Stimulated activated CD4-positive, alpha-beta T cell treated with anti-CD3 and anti-CD28 coated beads, Interleukin-2, amount 100 ng/mL, for 24 hours (primary cell): ENCODE results near the gene CHD1.

ENCODE experiments used
- DNase-seq, 2 donors: peaks; one replicate each; pipeline ENCODE4 v3.0.0-alpha.2; 2020

The CHD1 gene

DNA sequence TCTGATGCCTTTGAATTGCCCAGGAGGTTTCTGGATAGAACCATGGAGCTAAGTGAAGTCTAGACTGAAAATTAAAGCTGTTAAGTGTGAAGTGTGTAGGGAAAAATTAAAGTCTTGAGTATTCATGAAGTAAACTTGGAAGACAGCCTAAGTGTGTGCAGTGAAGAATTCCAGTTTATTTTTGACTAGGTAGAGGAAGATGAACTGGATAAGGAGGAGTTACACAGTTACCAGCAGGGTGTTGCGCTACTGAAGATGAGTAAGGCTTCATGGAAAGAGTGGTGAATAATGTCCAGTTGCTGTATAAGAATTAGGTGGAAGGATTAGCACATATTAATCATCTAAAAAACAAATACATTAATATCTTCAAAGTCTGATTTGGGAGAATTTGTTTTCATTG is 5.7 kb upstream of the CHD1 start:
- DNase-seq, result no peak

DNA sequence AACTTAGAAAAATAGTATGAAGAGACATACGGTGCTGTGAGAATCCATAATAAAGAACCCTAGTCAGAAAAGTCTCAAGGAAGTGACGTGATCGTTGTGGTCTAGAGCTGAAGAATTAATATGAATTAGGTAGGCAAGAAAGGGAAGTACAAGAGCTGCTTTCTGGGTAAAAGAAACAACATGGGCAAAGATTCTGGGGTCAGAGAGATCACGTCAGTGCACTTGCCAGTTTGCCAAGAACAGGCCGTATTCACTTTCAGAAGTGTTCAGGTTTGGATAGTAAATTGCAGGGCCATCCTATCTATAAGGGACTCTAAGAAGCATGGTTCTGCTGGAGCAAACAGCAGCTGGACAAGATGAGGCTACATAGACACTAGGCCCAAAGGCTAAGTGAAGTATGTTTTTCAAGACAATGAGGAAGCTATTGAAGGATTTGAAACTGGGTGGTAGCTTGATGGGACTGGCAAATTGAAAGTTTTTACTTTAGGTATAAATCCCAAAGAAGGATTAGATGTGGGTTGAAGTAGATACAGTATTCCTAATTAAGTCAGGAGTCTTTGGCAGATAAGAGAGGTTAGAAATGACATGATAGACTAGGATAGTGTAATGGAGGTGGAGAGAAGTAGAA is 4.8 kb upstream of the CHD1 start:
- no peak for DNase-seq

DNA sequence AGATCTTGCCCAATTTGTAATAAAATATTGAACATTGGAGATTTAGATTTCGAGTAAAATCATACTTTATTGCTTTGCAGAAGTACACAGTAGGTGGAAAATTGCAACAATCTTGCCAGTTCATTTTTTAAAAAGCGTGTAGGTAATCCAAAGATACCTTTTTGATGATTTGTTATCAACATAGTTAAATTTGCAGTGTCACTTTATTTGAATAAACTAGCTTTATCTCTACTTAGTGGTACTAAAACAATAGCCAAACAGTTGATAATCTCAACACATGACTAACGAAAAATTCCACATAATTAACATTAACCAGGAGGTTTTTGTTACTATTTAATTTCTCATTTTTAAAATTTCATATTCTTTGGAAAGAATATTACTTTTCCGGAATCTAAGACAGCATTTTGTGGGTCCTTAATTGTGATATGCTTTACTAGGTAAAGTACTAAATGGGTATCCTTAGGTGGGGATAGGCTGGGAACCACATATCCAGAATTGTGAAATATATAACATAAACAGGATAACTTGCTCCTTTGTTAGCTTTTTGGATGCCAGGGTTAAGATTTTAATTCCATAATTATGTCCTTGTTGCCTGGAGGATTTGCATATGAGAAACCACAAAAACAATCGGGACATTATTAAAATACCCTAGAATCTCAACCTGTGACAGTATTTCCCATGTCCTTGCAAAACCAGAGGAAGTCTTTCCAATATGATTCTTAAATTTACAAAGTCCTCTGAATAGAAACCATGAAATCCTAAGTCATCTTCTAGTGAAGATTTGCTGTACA is 2.4 kb upstream of the CHD1 start:
- no peak for DNase-seq

DNA sequence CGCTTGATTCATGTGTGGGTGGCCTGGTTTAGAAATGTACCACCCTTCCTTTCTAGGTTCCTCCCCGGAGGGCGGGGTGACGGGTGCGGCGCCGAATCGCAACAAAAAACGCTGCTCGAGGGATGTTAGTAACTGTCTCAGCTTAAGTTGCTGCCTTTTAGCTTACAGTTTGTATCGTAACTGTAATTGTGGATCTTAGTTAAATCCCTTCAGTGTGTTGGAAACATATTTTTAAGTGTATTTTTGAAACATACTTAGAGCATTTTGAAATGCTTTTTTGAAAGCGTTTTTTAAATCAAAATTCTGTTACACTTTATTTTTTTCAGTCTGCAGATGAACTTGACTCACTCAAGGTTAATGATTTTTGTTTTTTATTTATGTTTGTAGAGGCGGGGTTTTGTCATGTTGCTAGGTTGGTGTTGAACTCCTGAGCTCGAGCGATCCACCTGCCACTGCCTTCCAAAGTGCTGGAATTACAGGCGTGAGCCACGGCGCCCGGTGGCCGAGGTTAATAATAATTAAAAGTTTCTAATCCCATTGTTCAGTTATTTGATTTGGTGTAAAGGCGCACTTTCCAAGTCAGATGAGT is 997 bp upstream of the CHD1 start:
- no peak for DNase-seq

DNA sequence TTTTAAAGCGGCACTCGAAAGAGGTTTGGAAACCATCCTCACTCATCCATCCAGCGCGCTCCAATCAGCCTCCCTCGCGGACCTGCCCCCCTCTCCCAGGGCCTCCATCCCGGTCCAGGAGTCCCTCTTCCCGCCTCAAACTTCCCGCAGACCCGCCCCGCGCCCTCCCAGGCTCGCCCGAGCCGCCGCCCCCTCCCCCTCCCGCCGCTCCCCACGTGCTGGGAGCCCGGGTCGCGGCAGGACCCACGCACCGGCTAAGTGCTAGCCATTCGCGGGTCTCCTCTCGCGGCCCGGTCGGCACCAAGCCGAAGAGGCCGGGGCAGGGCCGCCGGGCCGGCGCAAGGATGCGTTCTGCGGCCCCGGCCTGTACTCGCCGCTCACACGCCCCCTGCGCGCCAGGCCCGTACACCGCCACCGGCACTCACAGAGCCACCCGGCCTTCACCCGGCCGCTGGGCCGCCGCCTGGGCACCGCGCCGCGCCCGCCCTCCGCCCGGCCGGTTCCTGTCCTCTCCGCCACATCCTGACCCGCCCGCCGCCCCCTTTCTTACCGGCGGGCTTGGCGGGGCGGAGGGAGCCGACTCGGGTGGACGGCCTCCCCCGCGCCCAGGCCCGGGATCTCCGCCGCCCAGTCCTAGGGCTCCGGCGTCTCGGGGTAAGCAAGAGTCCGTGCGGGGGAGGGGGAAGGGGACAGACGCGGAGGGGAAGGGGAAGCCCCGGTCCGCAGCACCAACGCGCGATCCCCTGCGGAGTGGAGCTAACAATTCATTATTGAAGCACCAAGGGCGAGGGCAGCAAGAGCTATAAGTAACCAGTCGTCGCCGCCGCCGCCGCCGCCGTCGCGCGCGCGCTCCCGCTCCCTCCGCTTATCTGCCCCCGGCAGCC is 576 bp downstream of the CHD1 start:
- peak; percentile 62 to 63 for DNase-seq

DNA sequence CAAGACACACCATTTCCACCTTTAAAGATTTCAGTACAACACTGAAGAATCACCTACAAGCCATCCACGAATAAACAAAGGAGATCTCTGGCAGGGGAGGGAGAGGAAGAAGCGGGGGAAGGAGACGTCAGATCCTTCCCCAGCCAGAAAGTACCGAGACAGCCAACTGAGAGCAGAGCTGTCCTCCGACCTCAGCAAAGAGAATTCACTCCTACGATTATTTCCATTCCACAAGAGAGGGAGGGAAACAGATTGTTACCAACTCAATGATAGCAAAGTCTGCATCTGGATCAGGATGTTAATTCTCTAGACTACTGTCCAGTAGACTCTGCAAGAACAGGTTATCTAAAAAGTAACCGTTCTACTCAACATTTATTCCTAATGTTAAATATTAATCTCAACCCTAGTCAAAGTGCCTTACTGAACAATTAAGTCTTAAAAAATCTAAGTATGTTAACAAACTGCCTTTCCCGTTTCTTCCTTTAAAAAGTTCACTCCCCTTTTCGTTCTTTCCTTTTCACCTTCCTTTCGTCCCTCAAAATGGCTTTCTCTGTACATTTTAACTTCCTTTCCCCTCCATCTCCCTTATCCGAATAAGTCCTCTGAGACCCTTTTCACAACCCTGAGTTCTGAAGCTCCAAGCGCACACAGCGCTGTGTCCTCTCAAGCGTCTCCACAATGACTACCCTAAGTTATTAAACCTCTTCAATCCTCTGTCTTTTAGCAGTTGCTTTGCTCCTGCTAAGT is 1.4 kb downstream of the CHD1 start:
- DNase-seq, result peak; percentile 46 to 63

DNA sequence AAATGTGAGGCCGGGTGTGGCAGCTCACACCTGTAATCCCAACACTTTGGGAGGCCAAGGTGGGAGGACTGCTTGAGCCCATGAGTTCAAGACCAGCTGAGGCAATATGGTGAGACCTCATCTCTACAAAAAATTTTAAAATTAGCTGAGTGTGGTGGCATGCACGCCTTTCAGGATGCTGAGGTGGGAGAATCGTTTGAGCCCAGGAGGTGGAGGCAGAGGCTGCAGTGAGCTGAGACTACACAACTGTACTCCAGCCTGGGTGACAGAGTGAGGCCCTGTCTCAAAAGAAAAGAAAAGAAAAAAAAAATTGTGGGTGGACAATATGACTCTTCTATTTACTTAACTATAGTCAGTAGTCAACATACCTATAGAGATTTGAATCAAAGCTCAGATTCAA is 4.8 kb downstream of the CHD1 start:
- no peak for DNase-seq

DNA sequence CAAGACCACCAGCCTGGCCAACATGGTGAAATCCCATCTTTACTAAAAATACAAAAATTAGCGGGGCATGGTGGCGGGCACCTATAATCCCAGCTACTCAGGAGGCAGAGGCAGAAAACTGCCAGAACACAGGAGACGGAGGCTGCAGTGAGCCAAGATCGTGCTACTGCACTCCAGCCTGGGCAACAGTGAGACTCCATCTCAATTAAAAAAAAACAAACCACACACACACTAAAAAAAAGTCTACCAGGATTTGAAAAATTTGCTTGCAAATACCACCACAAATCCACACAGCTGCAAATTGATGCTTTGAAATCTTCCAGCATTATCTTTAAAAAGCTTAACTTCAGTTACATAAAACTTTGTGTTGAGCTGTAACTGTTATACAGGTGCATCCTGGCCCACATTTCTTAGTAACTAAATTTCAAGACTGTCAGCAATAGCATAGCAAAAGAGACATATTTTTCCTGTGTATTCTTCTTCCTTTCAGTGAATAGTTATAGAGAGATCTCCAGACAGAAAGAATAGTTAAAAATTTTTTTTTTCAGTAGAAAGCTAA is 6.8 kb downstream of the CHD1 start:
- no peak for DNase-seq

DNA sequence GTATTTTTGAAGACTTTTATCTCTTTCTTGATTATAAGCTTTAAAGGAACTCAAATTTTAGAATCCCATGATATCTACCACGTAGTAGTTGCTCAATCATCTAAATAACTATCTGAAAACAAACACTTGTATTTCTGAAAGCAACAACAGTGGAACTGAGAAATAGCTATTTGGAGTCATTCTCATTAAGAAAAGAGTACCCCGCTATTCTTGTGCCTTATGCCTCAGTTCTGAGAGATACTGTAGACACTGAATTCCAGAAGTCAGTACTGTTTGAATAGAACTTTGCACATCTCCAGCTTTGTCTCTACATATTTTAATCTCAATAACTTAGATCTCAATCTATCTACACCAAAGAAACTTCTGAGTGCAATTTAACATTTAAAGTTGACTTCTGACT is 11.4 kb downstream of the CHD1 start:
- no peak for DNase-seq

DNA sequence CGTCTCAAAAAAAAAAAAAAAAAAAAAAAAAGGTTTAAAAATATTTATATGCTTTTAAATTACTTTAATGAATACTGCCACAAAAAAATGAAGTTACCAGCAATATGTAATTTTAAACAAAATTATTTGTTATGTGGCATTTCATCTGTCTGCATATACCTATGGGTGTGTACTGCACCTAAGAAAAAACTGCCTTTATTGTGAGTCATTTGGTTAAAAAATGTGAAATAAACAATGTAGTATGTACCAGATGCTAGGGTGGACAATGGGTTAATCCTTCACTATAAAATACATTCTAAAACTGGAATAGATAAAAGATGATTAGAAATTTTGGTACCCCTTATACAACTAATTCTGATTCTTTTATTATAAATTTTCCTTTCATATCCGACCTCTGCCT is 12.3 kb downstream of the CHD1 start:
- no peak for DNase-seq

DNA sequence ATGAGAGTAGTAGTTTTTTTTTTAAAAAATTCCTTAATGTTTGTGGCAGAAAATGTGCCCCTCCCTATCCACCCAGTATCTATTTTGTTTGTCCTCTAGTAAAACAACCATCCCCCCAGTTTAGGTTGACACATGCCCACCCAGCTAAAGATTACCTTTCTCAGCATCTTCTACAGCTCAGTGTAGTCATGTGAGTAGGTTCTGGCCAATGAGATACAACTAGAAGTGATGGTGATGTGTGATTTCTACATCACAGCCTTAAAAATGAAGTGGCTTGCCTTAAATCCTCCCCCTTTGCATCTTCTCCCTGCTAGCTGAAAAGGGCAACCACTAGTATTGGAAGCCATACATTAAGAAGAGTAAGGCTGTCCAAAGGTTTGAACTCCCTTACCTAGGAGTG is 14.9 kb downstream of the CHD1 start:
- DNase-seq, result no peak

DNA sequence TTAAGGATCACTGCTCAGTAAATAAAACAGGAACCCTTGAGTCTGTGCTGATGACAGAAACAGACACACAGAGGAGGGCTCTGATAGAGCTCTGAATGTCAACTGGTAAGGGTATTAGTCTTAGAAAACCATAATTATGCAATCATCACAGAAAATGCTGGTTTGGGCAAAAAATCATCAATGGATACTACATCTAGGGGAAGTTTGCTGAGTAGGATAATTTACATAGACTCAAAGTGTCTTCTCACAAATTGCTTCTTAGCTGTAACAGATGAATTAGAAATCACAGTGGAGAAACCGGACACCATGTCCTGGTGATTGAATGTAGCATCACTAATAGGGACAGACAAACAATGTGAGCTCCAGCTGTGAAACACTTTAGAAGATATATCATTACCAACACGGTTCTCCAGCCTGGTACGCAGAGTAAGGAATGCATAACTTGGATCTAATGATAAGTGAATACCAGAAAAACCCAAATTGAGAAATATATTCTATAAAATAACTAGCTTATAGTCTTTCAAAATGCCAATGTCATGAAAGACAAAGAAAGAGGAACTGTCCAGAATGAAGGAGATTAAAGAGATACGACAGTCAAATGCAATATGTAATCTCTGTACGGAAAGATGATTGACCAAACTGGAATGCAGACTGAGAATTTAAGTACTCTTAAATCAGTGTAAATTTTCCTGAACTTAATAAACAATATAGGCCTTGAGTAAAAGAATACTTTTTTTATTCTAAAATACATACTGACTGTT is 17.3 kb downstream of the CHD1 start:
- DNase-seq, result no peak

DNA sequence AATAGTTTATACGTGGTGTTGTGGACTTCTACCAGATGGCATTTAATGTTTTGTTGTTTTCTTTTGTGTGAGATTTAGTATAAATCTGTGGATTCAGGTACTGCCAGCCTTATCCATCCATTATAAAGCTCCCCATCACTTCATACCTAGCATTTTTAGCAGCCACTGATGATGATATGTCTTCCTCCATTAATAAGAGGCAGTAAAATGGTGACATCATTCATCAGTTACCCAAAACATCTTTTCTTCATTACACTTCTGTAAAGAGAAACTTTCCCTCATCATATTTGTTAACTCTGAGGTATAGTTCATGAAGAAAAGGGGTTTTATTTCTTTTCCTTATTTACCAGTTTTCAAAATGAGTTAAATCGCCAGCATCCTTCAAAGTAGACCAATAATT is 19.4 kb downstream of the CHD1 start:
- DNase-seq, result no peak

DNA sequence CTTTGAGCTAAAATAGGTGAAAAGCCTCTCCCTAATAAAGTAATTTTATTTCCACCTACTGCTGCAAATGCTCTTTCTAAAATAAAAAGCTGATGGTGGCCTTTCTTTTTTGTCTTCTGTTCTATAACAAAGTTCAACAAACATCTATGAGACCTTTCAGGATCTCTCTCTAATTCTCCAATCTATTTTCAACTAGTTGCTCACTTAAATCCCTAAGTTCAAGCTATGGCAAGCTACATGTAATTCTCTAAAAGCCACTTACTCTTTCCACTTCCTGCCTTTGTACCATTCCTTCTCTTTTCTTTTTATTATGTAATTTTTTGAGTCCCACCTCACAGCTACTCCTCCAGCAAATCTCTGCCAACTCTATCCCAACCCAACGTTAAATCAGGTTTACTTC is 20.9 kb downstream of the CHD1 start:
- DNase-seq, result no peak

DNA sequence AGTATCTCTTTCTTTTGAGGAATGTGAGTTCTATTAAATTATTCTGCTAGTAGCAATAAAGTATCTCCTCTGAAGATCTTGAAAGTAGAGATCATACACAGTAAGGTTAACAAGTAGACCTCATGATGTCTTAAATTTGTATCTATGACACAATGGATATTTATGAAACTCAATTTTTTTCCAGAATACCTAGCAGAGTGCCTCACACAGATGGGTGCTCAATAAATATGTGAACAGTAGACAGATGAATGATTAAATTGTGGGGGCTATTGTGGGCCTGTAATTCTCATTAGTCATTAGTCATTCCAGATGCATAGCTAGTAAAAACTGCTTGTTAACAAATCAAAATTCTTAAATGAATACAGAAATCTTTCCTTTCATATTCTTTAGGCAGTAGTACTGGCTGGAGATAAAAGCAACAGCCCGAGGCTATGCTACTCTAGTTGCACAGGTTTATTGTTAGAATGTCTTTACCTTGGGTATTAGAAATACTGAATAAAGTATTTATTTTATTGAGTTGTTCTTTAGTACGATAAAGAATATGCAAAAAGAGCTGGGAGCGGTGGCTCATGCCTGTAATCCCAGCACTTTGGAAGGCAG is 22.0 kb downstream of the CHD1 start:
- DNase-seq, result no peak

DNA sequence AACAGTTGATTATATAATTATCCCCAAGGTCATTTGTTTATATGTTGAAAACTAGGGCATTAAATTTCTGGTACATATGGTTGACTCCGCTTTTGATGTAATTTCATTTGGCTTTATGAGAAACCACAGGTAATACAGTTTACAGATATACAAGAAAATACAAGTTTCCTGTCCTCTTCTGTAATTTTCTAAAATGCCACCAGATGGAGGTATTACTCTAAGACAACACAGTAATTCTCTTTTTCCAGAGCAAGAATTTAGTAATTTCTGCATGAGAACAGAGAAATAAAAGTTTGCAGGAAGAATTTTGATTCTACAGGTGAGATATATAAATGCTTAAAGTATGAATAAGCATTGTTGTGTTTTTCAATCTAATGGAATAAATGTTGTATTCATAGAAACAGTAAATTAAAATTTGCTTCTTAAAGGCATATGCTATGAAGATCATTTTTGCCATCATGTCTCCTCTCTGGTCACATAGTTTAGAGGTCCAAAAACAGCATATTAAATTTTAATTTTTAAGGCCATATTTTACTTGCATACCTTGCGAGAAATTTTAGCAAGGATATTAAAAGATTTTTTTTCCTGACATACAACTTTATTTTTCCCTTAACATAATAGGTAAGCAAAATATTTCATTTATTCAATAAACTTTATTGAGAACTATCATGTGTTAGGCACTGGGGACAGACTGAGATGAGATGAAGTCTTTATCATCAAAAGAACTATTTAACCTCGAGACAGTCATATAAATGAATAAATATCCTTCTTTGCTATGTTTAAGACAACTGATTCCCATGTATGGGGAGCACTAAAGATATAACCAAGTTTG is 22.7 kb downstream of the CHD1 start:
- DNase-seq, result no peak

DNA sequence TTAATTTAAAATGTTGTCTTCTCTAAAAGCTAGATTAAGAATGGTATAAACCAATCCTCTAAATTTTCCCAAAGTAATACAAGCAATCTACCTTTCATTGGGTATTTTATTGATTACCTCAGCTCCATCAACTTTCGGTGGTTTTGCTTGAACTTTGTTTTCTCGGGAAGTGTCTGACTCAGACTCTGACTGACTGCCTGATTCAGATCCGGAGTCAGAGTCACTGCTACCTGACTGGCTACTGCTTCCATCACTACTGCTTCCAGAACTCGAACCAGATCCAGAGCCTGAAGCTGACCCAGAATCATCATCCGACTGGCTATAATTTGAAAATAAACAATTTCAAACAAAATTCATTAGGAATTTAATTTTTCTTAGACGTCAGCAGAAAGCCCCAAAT is 24.0 kb downstream of the CHD1 start:
- no peak for DNase-seq

DNA sequence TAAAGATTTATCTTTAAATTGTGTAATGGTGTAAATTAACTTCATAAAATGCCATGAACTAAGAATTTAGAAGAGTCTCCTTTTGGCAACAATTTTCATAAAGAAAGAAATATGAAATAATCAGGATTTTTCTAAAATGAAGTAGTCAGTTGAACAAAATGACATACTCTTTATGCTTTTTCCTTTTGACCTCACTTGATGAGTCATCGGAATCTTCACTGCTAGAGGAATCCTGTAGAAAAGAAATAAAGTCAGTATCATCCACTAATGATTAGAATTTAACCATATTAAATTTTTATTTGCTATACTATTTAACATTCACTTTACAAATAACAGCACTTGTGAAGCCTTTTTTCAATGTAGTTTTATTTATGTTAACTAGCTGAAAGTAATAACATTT is 26.1 kb downstream of the CHD1 start:
- no peak for DNase-seq

DNA sequence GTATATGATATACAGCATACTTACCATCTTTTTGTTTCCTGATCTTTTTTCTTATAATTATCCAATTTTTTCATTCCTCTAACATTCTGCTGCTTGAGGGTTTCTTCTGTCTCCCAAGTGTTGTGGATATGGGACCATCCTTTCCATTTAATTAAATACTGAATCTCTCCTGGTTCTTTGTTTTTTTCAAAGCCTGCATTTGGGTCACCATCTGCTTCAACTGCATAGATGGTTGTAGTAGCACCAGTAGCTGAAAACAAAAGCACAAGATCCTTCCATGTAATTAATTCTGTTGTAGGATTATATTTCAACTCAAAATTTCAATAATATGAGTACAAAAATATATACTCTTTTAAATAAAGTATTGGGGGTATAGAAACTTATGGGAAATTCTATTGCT is 29.4 kb downstream of the CHD1 start:
- DNase-seq, result no peak

DNA sequence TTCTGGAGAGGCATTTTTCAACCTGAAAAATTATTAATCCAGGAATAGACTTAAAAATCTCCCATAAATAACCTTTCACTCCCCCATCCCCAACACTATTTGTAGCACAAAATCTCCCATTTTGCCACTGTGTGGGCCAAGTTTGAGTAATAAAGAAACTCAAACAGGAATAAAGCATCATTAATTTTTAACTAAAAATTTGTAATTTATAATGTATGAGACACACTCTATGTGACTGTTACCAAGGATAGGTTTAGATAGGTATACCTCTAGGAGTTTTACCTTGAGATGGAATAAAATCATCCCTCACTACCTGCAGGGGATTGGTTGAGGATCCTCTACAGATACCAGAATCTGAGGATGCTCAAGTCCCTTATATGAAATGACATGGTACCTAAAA is 30.1 kb downstream of the CHD1 start:
- no peak for DNase-seq
